PC-9 (cell line): ENCODE measurements around the gene TRIM56. TPM values are rescaled to one million over a fixed set of nuclear protein-coding genes. Genes with fewer than 3 reads are reported as not detected.

Source experiments
- BruUV-seq: library from RNA; stranded (reverse); fragments of 400-500 nt; replicated peaks from 2 replicates; lab custom pipeline; 2021; lab: Mats Ljungman, UMichigan
- CTCF ChIA-PET: fragments of 300-600 bp; sonication (Branson Sonifier 250); formaldehyde crosslinking; loops from one replicate; lab custom pipeline; 2022; ENCODE audit warnings: antibody characterized with exemption; lab: Charles Lee
- POLR2A ChIA-PET: fragments of 300-600 bp; sonication (Branson Sonifier 250); formaldehyde crosslinking; loops from one replicate; lab custom pipeline; 2022; ENCODE audit warnings: antibody characterized with exemption; ENCODE audit not compliant: unreplicated experiment; lab: Charles Lee
- DNase-seq, 2 experiments: peaks; one replicate each; pipeline versions ENCODE4 v3.0.0 to v3.0.0-alpha.2; 2015 to 2022; ENCODE audit warnings: mixed read lengths in 1 of 2
- H2AFZ ChIP-seq: fragments of 200-600 bp; sonication (generic); 2 replicates; pipeline ENCODE4 v1.8.1; 2017; ENCODE audit warnings: antibody characterized with exemption
- H3F3A ChIP-seq: fragments of 200-600 bp; sonication (generic); 2 replicates; pipeline ENCODE4 v1.8.1; 2017; ENCODE audit warnings: antibody characterized with exemption, mild to moderate bottlenecking, low read depth; ENCODE audit not compliant: insufficient read depth
- H3K27ac ChIP-seq: fragments of 200-600 bp; sonication (generic); 2 replicates; pipeline ENCODE4 v1.6.1; 2016; ENCODE audit warnings: mixed run types
- H3K27me3 ChIP-seq: fragments of 200-600 bp; sonication (generic); 2 replicates; pipeline ENCODE4 v1.6.1; 2016; ENCODE audit warnings: low read depth, mixed run types; ENCODE audit not compliant: insufficient read depth
- H3K36me3 ChIP-seq: fragments of 200-600 bp; sonication (generic); 2 replicates; pipeline ENCODE4 v1.6.1; 2016; ENCODE audit warnings: low read depth, mixed run types
- H3K4me1 ChIP-seq: fragments of 200-600 bp; sonication (generic); replicated peaks from 2 replicates; pipeline ENCODE4 v1.6.1; 2016; ENCODE audit warnings: mixed run types; ENCODE audit not compliant: insufficient read depth
- H3K4me2 ChIP-seq: fragments of 200-600 bp; sonication (generic); 2 replicates; pipeline ENCODE4 v1.6.1; 2017; ENCODE audit warnings: mixed run types
- H3K4me3 ChIP-seq: fragments of 200-600 bp; sonication (generic); 2 replicates; pipeline ENCODE4 v1.6.1; 2016; ENCODE audit warnings: mixed run types
- H3K79me2 ChIP-seq: fragments of 200-600 bp; sonication (generic); 2 replicates; pipeline ENCODE4 v1.6.1; 2017; ENCODE audit warnings: low read depth, mixed run types
- H3K9me2 ChIP-seq: fragments of 200-600 bp; sonication (generic); 2 replicates; pipeline ENCODE4 v1.8.1; 2017; ENCODE audit warnings: mild to moderate bottlenecking; ENCODE audit not compliant: insufficient read depth
- H3K9me3 ChIP-seq: fragments of 200-600 bp; sonication (generic); 2 replicates; pipeline ENCODE4 v1.8.1; 2016; ENCODE audit warnings: low read depth; ENCODE audit not compliant: insufficient read depth
- H4K20me1 ChIP-seq: fragments of 200-600 bp; sonication (generic); 2 replicates; pipeline ENCODE4 v1.8.1; 2017; ENCODE audit not compliant: insufficient read depth
- CTCF ChIP-seq: fragments of 200-600 bp; sonication (generic); conservative IDR thresholded peaks from 2 replicates; pipeline ENCODE4 v1.6.1; 2017; ENCODE audit warnings: mixed run types, antibody characterized with exemption, mild to moderate bottlenecking, moderate library complexity
- EZH2 ChIP-seq: fragments of 200-600 bp; sonication (generic); IDR thresholded peaks from 2 replicates; pipeline ENCODE4 v1.8.0; 2017; ENCODE audit warnings: antibody characterized with exemption, low read depth
- intact Hi-C: fragments of 100-400 bp; cut with micrococcal nuclease; formaldehyde crosslinking; loops from one replicate; pipeline ENCODE4 v1.10.0; 2022; ENCODE audit not compliant: unreplicated experiment
- total RNA-seq: library from RNA; stranded (reverse); gene quantifications from 2 replicates; pipeline ENCODE4 v1.2.3, GENCODE V29; 2021

The TRIM56 gene
- total RNA-seq, 1 experiment from 2014 or later = 72.3 TPM

- peaks cover 9% of the 10 kb centered on the region for H3K79me2 ChIP-seq
- no peak overlapping the region for H3K27ac ChIP-seq
- no peaks in the 10 kb centered on the region for H3K9me2 ChIP-seq
- H3K36me3 ChIP-seq = peaks cover 3% of the 10 kb centered on the region; the same call in 1 of the 2 replicates
- BruUV-seq = no TSS peak
- no peak for DNase-seq
- ChIA-PET POLR2A (no interaction called here), CTCF (interaction anchor here (0.6 to 1.8 kb wide), 7 partner anchors 9 to 49 kb away, joined by 4 to 17 read pairs (median 5); partner anchors contain the start of genes SERPINE1 and TRIM56)
- peaks cover 21% of the 10 kb centered on the region for H3F3A ChIP-seq
- H3K4me3 ChIP-seq = no peak overlapping the region
- peaks cover 5% of the 10 kb centered on the region for H3K4me1 ChIP-seq
- H3K9me3 ChIP-seq = no peaks in the 10 kb centered on the region
- intact Hi-C loops = no loop called here
- H2AFZ ChIP-seq = no peak overlapping the region
- no peak for TF ChIP-seq EZH2
- no peak for TF ChIP-seq CTCF
- no peaks in the 10 kb centered on the region for H3K27me3 ChIP-seq
- H4K20me1 ChIP-seq = no peaks in the 10 kb centered on the region; the same call in 1 of the 2 replicates
- H3K4me2 ChIP-seq = no peak overlapping the region
Measured at GRCh38 chr7:101094376-101094775, 9.1 kb downstream of the TRIM56 start.

- peaks cover 10% of the 10 kb centered on the region for H3K4me1 ChIP-seq
- intact Hi-C loops = no loop called here
- H3K27ac ChIP-seq = no peak overlapping the region
- H3K27me3 ChIP-seq = no peaks in the 10 kb centered on the region
- no TSS peak for BruUV-seq
- DNase-seq = peak in 1 of 2 experiments; percentile 58
- H3K4me3 ChIP-seq = no peak overlapping the region
- TF ChIP-seq CTCF (peak; percentile 74), EZH2 (no peak)
- H3K9me2 ChIP-seq = no peaks in the 10 kb centered on the region
- H3K9me3 ChIP-seq = no peaks in the 10 kb centered on the region
- H3K36me3 ChIP-seq = peaks cover 3% of the 10 kb centered on the region; the same call in 1 of the 2 replicates
- POLR2A ChIA-PET = no interaction called here
- no peak overlapping the region for H2AFZ ChIP-seq
- CTCF ChIA-PET = interaction anchor here (0.6 to 1.8 kb wide), 10 partner anchors 9 to 49 kb away, joined by 4 to 17 read pairs (median 6); partner anchors contain the start of genes SERPINE1 and TRIM56
- H3K79me2 ChIP-seq = peaks cover 4% of the 10 kb centered on the region
- H3K4me2 ChIP-seq = no peak overlapping the region
- H4K20me1 ChIP-seq = no peaks in the 10 kb centered on the region; the same call in 1 of the 2 replicates
- H3F3A ChIP-seq = peaks cover 26% of the 10 kb centered on the region
Measured at GRCh38 chr7:101094791-101095375, 9.6 kb downstream of the TRIM56 start.

- H4K20me1 ChIP-seq = no peaks in the 10 kb centered on the region; the same call in 1 of the 2 replicates
- no peaks in the 10 kb centered on the region for H3K9me3 ChIP-seq
- POLR2A ChIA-PET = interaction anchor here (0.6 to 0.7 kb wide), 2 partner anchors 21 to 29 kb away, joined by 3 to 4 read pairs; no protein-coding TSS in a partner anchor
- no peak overlapping the region for H3K4me2 ChIP-seq
- no TSS peak for BruUV-seq
- H3K27me3 ChIP-seq = no peaks in the 10 kb centered on the region
- CTCF ChIA-PET = no interaction called here
- DNase-seq = no peak
- TF ChIP-seq CTCF (no peak), EZH2 (no peak)
- peaks cover 23% of the 10 kb centered on the region for H3K4me1 ChIP-seq
- no peak overlapping the region for H3K27ac ChIP-seq
- no peaks in the 10 kb centered on the region for H3K36me3 ChIP-seq
- H3K9me2 ChIP-seq = no peaks in the 10 kb centered on the region
- peaks cover 40% of the 10 kb centered on the region for H3F3A ChIP-seq
- H3K79me2 ChIP-seq = 0 out of 2 replicates have a peak, but pooled peaks cover 3% of the 10 kb centered on the region
- H2AFZ ChIP-seq = no peak overlapping the region
- H3K4me3 ChIP-seq = no peak overlapping the region
- intact Hi-C loops = no loop called here
Measured at GRCh38 chr7:101096331-101096956, 11.2 kb downstream of the TRIM56 start.
